Activated CD8-positive, alpha-beta T cell treated with anti-CD3 and anti-CD28 coated beads for 36 hours (primary cell): ENCODE data around the gene MPIG6B. TPM values are rescaled to one million over a fixed set of nuclear protein-coding genes. Genes with fewer than 3 reads are reported as not detected.

ENCODE experiments used
- ATAC-seq: fragments of 200-7000 bp; cut with Tn5 transposase; one replicate; pipeline ENCODE4 v1.10.0; 2021; ENCODE audit warnings: mild to moderate bottlenecking, moderate library complexity
- CTCF ChIA-PET: fragments of 350-600 bp; sonication (Branson Sonifier 250); formaldehyde crosslinking; loops from one replicate; lab custom pipeline; 2021; ENCODE audit warnings: antibody characterized with exemption; lab: Charles Lee
- POLR2A ChIA-PET: fragments of 350-600 bp; sonication (Branson Sonifier 250); formaldehyde crosslinking; loops from one replicate; lab custom pipeline; 2021; ENCODE audit warnings: antibody characterized with exemption; lab: Charles Lee
- DNase-seq: peaks from one replicate; pipeline ENCODE4 v3.0.0-alpha.2; 2020
- H3K27ac Mint-ChIP-seq: one replicate; pipeline ENCODE4 v1.8.0; 2021; ENCODE audit warnings: mild to moderate bottlenecking, mixed read lengths
- H3K27me3 Mint-ChIP-seq: one replicate; pipeline ENCODE4 v1.8.0; 2021; ENCODE audit warnings: mixed read lengths
- H3K36me3 Mint-ChIP-seq: one replicate; pipeline ENCODE4 v1.8.0; 2021; ENCODE audit warnings: low read depth, mixed read lengths
- H3K4me1 Mint-ChIP-seq: one replicate; pipeline ENCODE4 v1.8.0; 2021; ENCODE audit warnings: low read depth, mixed read lengths
- H3K4me3 Mint-ChIP-seq: one replicate; pipeline ENCODE4 v1.8.0; 2021; ENCODE audit warnings: mild to moderate bottlenecking, moderate library complexity, mixed read lengths
- H3K9me3 Mint-ChIP-seq: one replicate; pipeline ENCODE4 v1.8.0; 2021; ENCODE audit warnings: mixed read lengths
- CTCF ChIP-seq: fragments of 200-600 bp; IDR thresholded peaks from one replicate; pipeline ENCODE4 v1.8.0; 2022; ENCODE audit warnings: antibody characterized with exemption, mild to moderate bottlenecking
- intact Hi-C: fragments of 100-400 bp; cut with micrococcal nuclease; formaldehyde crosslinking; loops from one replicate; pipeline ENCODE4 v1.10.0; 2022
- total RNA-seq, 2 experiments: library from RNA; stranded (reverse); gene quantifications; one replicate each; pipeline ENCODE4 v1.2.3, GENCODE V29; 2021

Gene MPIG6B
- total RNA-seq, 2 experiments from 2014 or later = 0.65 to 0.81 TPM

- peaks cover 3% of the 10 kb centered on the region for H3K36me3 Mint-ChIP-seq
- no peak for TF ChIP-seq CTCF
- intact Hi-C loops = no loop called here
- peaks cover 21% of the 10 kb centered on the region for H3K4me1 Mint-ChIP-seq
- H3K4me3 Mint-ChIP-seq = peak within 1 kb of the TSS; percentile 95
- no peaks in the 10 kb centered on the region for H3K9me3 Mint-ChIP-seq
- peak; percentile 99 for DNase-seq
- ATAC-seq = peak; percentile 95
- POLR2A ChIA-PET = interaction anchor here (0.7 to 3.4 kb wide), 16 partner anchors 10 to 163 kb away, joined by 3 to 13 read pairs (median 5); partner anchors contain the start of genes C6orf47, CSNK2B, GPANK1 and LY6G5C
- H3K27ac Mint-ChIP-seq = peak within 1 kb of the TSS; percentile 94
- CTCF ChIA-PET = interaction anchor here (0.7 to 1.6 kb wide), 7 partner anchors 9 to 127 kb away, joined by 3 to 6 read pairs (median 5); partner anchors contain the start of genes GPANK1, LSM2 and VARS1
- no peaks in the 10 kb centered on the region for H3K27me3 Mint-ChIP-seq
Observed at GRCh38 chr6:31702819-31703716, 20.1 kb upstream of the MPIG6B start, which contains the start of gene ABHD16A. ABHD16A (minus strand) TSS chr6:31703324; CDS start chr6:31703281, 43 bp downstream.

GRCh38 chr6:31705931-31706330 is 17.2 kb upstream of the MPIG6B start:
- TF ChIP-seq CTCF = no peak
- Mint-ChIP-seq H3K36me3 (peaks cover 3% of the 10 kb centered on the region), H3K4me3 (no peak overlapping the region), H3K27me3 (no peaks in the 10 kb centered on the region), H3K27ac (no peak overlapping the region), H3K4me1 (peaks cover 16% of the 10 kb centered on the region), H3K9me3 (no peaks in the 10 kb centered on the region)
- intact Hi-C loops = no loop called here
- ATAC-seq (no peak), DNase-seq (no peak)
- ChIA-PET POLR2A (no interaction called here), CTCF (interaction anchor here (1.1 to 1.3 kb wide), 2 partner anchors 16 to 90 kb away, joined by 3 to 4 read pairs; partner anchors contain the start of gene VARS1)

- no peak for ATAC-seq
- intact Hi-C loops = no loop called here
Observed at GRCh38 chr6:31706599-31706998, 16.6 kb upstream of the MPIG6B start, which contains the start of gene LY6G6F. LY6G6F (plus strand) TSS chr6:31706866; CDS start chr6:31706907, 41 bp downstream.

GRCh38 chr6:31707701-31708100 is 15.5 kb upstream of the MPIG6B start:
- peaks cover 11% of the 10 kb centered on the region for H3K4me1 Mint-ChIP-seq
- DNase-seq (no peak), ATAC-seq (no peak)
- TF ChIP-seq CTCF = no peak
- intact Hi-C loops = no loop called here
- H3K27me3 Mint-ChIP-seq = no peaks in the 10 kb centered on the region
- H3K27ac Mint-ChIP-seq = no peak overlapping the region
- no peak overlapping the region for H3K4me3 Mint-ChIP-seq
- ChIA-PET POLR2A (no interaction called here), CTCF (no interaction called here)
- H3K9me3 Mint-ChIP-seq = no peaks in the 10 kb centered on the region
- no peaks in the 10 kb centered on the region for H3K36me3 Mint-ChIP-seq

More at GRCh38 chr6:31706599-31706998, 16.6 kb upstream of the MPIG6B start, which contains the start of gene LY6G6F:
- ChIA-PET CTCF (interaction anchor here (1.1 to 1.3 kb wide), 2 partner anchors 17 to 89 kb away, joined by 3 to 4 read pairs; partner anchors contain the start of gene VARS1), POLR2A (interaction anchor here (0.6 to 1.0 kb wide), 2 partner anchors 39 to 58 kb away, joined by 3 read pairs; no protein-coding TSS in a partner anchor)
- H3K9me3 Mint-ChIP-seq = no peaks in the 10 kb centered on the region
- TF ChIP-seq CTCF = no peak
- no peaks in the 10 kb centered on the region for H3K36me3 Mint-ChIP-seq
- H3K27me3 Mint-ChIP-seq = no peaks in the 10 kb centered on the region
- no peak within 1 kb of the TSS for H3K4me3 Mint-ChIP-seq
- peaks cover 12% of the 10 kb centered on the region for H3K4me1 Mint-ChIP-seq
- H3K27ac Mint-ChIP-seq = no peak within 1 kb of the TSS
- DNase-seq = no peak
